ENCODE results near the gene NEK9.

DNA sequence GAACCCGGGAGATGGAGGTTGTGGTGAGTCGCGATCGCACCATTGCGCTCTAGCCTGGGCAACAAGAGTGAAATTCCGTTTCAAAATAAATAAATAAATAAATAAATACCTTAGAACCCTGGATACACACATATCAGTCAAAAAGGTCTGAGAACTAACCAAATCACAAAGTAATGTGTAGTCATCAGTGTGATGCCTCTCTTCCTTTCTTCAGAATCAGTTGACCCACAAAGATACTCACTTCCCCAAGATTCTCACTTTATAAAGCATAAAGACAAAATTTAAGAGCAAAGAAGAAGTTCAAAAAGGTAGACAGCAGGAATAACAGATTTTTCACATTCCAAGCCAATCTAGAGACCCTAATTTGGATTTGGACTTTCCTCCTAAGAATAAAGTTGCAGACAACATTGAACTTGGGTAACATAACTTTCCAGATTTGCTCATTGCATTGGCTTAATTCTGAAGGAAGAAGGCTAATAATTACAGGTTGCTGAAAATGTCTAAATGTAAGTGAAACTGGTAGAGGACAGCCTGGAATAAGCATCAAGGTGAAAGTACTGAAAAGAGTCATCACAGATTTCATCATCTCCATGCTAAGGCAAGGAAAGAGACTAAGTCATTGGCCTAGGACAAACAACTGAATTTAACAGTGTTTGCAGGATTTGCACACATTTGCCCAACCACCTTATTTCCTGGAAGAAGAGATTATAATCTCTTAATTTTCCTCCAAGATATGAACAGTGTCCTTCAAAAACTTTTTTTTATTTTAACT, 32.2 kb upstream of the NEK9 start:
- TF ChIP-seq FOXP2 (optimal IDR thresholded peaks at IDR 0.05; ENCODE audit: borderline replicate concordance, extremely low read depth, extremely low read length, insufficient read depth): no peak
- no peak for TF ChIP-seq POLR2AphosphoS5 (IDR thresholded peaks at IDR 0.05; ENCODE audit: low read depth, low read length)
- TF ChIP-seq, protein P1, sequence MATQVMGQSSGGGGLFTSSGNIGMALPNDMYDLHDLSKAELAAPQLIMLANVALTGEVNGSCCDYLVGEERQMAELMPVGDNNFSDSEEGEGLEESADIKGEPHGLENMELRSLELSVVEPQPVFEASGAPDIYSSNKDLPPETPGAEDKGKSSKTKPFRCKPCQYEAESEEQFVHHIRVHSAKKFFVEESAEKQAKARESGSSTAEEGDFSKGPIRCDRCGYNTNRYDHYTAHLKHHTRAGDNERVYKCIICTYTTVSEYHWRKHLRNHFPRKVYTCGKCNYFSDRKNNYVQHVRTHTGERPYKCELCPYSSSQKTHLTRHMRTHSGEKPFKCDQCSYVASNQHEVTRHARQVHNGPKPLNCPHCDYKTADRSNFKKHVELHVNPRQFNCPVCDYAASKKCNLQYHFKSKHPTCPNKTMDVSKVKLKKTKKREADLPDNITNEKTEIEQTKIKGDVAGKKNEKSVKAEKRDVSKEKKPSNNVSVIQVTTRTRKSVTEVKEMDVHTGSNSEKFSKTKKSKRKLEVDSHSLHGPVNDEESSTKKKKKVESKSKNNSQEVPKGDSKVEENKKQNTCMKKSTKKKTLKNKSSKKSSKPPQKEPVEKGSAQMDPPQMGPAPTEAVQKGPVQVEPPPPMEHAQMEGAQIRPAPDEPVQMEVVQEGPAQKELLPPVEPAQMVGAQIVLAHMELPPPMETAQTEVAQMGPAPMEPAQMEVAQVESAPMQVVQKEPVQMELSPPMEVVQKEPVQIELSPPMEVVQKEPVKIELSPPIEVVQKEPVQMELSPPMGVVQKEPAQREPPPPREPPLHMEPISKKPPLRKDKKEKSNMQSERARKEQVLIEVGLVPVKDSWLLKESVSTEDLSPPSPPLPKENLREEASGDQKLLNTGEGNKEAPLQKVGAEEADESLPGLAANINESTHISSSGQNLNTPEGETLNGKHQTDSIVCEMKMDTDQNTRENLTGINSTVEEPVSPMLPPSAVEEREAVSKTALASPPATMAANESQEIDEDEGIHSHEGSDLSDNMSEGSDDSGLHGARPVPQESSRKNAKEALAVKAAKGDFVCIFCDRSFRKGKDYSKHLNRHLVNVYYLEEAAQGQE (IDR thresholded peaks at IDR 0.05; ENCODE audit: insufficient read depth in 1 of 2, low read depth in 2 of 2, low read length in 2 of 2): no peak
